Measurements from ENCODE around the gene NDC80. TPM values are rescaled to one million over a fixed set of nuclear protein-coding genes. Genes with fewer than 3 reads are reported as not detected.

The NDC80 gene
- total RNA-seq, 1 experiment from 2014 or later: 43.0 TPM

- no peak for TF ChIP-seq ZNF532 (CRISPR knock-in tag; IDR thresholded peaks at IDR 0.05; ENCODE audit: borderline replicate concordance)
These were observed 73.2 kb downstream of the NDC80 start (continued) for GRCh38 chr18:2644535-2644934.

DNA sequence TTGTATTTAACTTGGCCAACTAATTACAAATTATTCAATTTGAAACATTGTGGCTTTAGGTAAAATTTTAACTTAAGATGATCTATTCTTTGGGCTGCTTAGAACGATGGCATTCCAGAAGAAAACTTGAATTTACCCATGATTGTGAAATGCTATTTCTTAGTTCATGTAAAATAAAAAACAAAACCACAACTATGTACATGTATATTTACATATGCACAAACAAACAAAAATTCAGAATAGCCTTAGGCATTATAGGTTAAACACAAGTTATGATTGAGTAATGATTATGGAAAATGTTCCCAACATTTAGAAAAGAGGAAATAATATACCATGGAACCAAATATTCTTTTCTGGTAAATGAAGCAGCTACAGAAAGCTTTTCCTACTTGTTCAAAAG is 80.6 kb downstream of the NDC80 start:
- H3K27ac Mint-ChIP-seq: no peak overlapping the region
- no peak for DNase-seq (ENCODE audit: low spot score)
- peaks cover 22% of the 10 kb centered on the region for H3K4me1 Mint-ChIP-seq
- no peak overlapping the region for H3K4me3 Mint-ChIP-seq
- POLR2A ChIA-PET: no interaction called here
- H3K36me3 Mint-ChIP-seq: no peaks in the 10 kb centered on the region
- ATAC-seq: no peak
- peaks cover 63% of the 10 kb centered on the region for H3K27me3 Mint-ChIP-seq (ENCODE audit: low read depth)
- CTCF ChIA-PET: no interaction called here
- H3K9me3 Mint-ChIP-seq: no peaks in the 10 kb centered on the region
- no peak for TF ChIP-seq PRRX2 (CRISPR knock-in tag; IDR thresholded peaks at IDR 0.05)
- no peak for TF ChIP-seq IRF2 (CRISPR knock-in tag; IDR thresholded peaks at IDR 0.05; ENCODE audit: borderline replicate concordance, low read depth)
- TF ChIP-seq ZBTB43 (CRISPR knock-in tag; IDR thresholded peaks at IDR 0.05): no peak
- TF ChIP-seq ZNF281 (CRISPR knock-in tag; IDR thresholded peaks at IDR 0.05): no peak
- TF ChIP-seq, protein P1, sequence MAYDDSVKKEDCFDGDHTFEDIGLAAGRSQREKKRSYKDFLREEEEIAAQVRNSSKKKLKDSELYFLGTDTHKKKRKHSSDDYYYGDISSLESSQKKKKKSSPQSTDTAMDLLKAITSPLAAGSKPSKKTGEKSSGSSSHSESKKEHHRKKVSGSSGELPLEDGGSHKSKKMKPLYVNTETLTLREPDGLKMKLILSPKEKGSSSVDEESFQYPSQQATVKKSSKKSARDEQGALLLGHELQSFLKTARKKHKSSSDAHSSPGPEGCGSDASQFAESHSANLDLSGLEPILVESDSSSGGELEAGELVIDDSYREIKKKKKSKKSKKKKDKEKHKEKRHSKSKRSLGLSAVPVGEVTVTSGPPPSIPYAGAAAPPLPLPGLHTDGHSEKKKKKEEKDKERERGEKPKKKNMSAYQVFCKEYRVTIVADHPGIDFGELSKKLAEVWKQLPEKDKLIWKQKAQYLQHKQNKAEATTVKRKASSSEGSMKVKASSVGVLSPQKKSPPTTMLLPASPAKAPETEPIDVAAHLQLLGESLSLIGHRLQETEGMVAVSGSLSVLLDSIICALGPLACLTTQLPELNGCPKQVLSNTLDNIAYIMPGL (CRISPR knock-in tag; IDR thresholded peaks at IDR 0.05): no peak
- no peak for TF ChIP-seq FOXP4 (CRISPR knock-in tag; IDR thresholded peaks at IDR 0.05)
- no peak for TF ChIP-seq MXD4 (CRISPR knock-in tag; IDR thresholded peaks at IDR 0.05; ENCODE audit: borderline replicate concordance)
- TF ChIP-seq CTCF (IDR thresholded peaks at IDR 0.05): no peak
- TF ChIP-seq, protein P2, sequence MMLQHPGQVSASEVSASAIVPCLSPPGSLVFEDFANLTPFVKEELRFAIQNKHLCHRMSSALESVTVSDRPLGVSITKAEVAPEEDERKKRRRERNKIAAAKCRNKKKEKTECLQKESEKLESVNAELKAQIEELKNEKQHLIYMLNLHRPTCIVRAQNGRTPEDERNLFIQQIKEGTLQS (CRISPR knock-in tag; conservative IDR thresholded peaks at IDR 0.05): no peak
- TF ChIP-seq RELA (CRISPR knock-in tag; IDR thresholded peaks at IDR 0.05; ENCODE audit: borderline replicate concordance): no peak

Data from WTC11 (cell line).